ENCODE measurements around the gene RAPH1. TPM values are rescaled to one million over a fixed set of nuclear protein-coding genes. Genes with fewer than 3 reads are reported as not detected.

The RAPH1 gene
- total RNA-seq, 1 experiment from 2014 or later: 22.8 TPM

DNA sequence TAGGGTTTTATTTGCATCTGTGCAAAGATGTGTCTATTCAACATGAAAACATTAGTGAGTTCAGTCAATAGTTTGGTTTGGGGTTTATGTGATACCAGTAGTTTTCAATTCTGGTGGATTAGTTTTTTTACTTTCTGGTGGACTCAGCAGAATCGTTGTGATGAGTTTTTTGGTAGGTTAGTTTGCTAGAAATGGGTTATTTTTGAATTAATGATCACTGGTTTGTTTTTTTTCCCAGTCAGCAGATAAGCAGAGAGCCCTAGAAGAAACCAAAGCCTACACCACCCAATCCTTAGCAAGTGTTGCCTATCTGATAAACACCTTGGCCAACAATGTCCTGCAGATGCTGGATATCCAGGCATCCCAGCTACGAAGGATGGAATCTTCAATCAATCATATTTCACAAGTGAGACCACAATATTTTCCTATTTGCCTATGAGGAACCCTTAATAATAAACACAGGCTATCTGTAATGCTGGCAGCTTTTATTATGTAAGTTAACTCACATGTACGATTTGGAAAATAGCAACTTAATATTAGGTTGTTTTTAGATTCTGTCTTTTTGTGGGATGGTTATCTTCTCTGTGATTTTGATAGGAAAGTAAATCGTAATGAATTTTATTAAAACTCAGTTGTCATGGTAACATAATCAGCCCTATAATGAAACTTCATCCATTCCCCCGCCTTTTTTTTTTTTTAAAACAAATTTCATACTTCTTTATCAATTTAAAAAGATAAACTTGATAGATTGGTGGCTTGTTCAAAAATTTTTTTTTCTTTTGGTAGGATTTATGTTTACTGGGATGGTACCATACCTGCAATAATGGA lies 168.2 kb downstream of the RAPH1 start:
- DNase-seq (ENCODE audit: low read depth): no peak

DNA sequence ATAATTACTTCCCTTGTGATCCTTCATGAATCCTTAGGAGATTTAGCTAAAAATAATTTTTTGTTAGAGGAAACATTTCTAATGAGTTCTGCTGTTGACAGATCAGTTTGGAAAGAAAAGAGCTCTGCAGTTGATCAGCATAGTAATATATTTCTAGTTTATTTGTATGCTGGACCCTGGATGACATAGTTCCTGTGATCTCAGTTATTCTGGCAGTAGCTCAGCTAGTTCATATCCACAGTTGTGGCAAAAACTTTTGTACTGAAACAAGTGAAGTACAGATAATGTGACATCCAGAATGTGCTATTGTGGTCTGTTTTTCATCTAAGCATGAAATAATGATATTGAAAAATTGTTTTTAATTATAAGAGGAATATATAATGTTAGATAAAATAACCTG lies 173.2 kb downstream of the RAPH1 start:
- DNase-seq (ENCODE audit: low read depth): no peak

DNA sequence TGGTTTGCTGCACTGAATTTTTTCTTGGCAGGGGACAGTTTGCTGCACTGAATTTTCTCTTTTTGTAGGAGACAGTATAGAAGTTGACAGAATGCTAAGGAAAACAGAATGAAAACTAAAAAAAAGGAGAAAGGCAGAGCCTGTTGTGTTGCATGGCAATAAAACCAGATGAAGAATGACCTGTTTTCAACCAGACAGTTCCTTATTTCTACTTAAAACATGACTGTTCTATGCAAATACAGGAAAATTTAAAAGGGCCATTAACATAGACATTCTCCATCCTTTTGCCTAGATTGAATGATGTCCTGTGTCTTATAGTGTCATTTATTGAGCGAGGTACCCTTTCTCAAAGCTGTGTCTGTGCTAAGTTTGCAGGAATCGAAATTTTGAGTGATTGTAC lies 173.6 kb downstream of the RAPH1 start:
- DNase-seq (ENCODE audit: low read depth): no peak

DNA sequence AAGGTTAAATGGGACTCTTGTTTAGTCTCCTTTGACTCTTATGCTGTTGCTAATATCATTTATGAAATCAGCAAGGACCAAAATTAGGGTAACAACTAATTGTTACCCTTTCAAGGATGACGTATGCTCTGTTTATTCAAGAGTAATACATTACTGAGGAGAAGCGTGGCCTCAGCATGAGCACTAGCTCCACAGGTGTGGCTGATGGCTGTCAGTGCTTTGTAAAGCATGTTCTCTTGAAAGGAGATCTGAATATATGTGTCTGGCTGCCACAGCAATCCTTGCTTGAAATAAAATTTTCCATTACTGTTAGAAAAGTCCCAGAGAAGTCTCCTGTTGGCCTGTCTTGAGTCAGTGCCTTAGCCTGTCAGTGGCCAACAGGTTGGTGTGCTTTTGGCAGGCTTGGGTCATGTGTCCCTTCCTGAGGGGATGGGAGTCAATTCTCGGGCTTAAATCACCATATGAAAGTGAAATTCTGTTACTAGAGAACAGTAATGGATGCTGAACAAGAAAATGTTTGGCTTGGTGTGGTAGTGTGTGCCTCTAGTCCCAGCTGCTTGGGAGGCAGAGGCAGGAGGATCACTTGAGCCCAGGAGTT lies 174.2 kb downstream of the RAPH1 start:
- DNase-seq (ENCODE audit: low read depth): no peak

DNA sequence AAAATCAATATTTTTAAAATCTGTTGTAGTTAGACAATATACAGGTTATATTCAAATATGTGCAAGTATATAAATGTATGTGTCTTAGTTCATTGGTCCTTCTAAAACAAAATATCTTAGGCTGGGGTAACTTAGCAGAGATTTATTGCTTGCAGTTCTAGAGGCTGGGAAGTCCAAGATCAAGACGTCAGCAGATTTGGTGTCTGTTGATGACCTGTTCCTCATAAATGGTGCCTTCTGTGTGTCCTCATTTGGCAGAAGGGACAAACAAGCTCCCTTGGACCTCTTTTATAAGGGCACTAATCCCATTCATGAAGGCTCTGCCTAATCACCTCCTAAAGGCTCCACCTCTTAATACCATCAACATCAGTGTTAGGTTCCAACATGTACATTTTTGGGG lies 175.7 kb downstream of the RAPH1 start:
- no peak for DNase-seq (ENCODE audit: low read depth)

DNA sequence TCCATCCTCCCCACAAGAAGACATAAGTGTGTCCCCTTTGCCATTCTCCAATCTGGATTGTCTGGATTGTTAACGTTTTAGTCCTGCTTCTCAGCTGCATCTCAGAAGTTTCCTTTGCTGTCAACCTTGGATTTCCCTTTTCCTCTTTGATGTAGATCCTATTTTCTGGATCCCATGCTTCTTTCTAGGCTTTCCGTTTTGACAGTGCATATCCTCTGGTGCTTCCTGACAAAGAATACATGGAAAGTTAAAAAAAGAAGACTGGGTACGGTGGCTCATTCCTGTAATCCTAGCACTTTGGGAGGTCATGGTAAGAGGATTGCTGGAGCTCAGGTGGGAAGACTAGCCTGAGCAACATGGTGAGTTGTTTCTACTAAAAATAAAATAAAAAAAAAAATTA lies 180.1 kb downstream of the RAPH1 start:
- DNase-seq (ENCODE audit: low read depth): no peak

DNA sequence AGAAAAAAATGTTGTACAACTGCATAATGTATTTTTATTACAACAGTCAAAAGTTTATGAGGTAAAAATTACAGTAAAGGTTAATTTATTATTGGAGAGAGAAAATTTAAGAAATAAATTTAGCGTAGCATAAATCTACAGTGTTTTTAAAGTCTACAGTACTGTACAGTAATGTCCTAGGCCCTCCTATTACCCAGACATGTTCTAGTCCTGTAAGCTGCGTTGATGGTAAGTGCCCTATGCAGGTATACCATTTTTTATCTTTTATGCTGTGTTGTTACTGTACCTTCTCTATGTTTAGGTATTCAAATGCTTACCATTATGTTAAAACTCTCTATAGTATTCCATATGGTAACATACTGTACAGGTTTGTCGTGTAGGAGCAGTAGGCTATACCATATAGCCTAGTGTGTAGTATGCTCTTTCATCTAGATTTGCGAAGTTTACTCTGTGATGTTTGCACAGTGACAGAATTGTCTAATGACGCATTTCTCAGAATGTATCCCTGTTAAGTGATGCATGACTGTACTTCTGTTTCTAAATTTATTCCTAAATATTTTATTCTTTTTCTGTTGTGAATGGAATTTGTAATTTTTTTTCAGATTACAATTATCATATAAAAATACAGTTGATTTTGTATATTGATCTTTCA lies 182.4 kb downstream of the RAPH1 start:
- DNase-seq (ENCODE audit: low read depth): no peak

DNA sequence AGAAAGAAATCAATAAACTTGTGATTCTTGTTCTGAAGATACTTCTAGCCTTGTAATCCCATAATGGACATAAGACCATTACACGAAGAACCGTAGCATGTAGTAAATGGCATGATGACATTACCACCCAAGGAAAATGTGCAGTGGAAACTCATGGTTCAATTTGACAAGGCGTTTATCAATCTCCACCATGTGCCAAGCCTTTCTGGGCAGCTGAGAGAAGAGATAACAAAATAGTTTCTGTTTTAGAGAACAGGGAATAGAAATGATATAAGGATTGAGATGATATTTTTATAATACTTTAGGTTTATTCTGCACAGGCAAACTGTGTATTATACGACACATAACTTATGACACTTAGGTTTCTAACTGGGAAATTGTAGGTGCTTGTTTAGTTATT lies 187.7 kb downstream of the RAPH1 start:
- no peak for DNase-seq (ENCODE audit: low read depth)

DNA sequence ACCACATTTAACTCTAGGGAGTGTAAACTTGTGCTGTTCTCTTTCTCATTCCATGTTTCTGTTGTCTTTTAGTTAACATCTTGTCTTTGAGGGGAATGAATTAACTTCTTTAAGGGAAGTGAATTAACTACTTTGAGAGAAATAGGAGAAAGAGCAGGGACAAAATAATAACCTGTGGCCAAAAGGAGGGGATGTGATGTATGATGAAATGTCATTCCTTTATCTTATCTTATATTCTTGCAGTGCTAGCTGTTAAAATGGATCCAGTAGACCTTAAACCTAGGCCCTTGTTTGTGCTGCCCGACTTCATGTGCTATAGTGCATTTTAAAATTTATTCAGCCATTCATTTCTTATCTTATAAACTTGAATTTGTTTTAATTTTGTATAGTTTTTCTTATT lies 188.5 kb downstream of the RAPH1 start:
- DNase-seq (ENCODE audit: low read depth): no peak

DNA sequence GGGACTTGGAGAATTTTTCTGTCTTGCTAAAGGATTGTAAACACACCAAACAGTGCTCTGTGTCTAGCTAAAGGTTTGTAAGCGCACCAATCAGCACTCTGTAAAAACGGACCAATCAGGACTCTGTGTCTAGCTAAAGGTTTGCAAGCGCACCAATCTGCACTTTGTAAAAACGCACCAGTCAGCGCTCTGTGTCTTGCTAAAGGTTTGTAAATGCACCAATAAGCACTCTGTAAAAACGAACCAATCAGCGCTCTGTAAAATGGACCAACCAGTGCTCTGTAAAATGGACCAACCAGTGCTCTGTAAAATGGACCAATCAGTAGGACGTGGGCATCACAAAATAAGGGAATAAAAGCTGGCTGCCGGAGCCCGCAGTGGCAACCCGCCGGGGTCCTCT lies 190.4 kb downstream of the RAPH1 start:
- DNase-seq (ENCODE audit: low read depth): no peak

Other genes starting within 250 kb of the RAPH1 start
- 24.9 and 41.0 TPM in 2 replicates for gene ABI2, start 206.9 kb downstream of the RAPH1 start, total RNA-seq (2014; rRNA removed; shearing (Covaris generic))
- gene CD28, start 171.3 kb upstream of the RAPH1 start, total RNA-seq (2014; rRNA removed; shearing (Covaris generic)): 0.03 TPM in 1 of 2 replicates, not detected in the other

Data from HT1080 (cell line).